SK-N-SH (cell line): ENCODE measurements around the gene AKT3. TPM values are rescaled to one million over a fixed set of nuclear protein-coding genes. Genes with fewer than 3 reads are reported as not detected.

ENCODE experiments used
- CTCF ChIA-PET: fragments of 300-600, 350-600 bp; formaldehyde crosslinking; extraction: SDS; loops from one replicate; lab custom pipeline; 2021; lab: Yijun Ruan, JAX
- POLR2A ChIA-PET: fragments of 350-600 bp; sonication (Branson Sonifier 250); formaldehyde crosslinking; extraction: SDS; loops from one replicate; lab custom pipeline; 2020; ENCODE audit warnings: antibody characterized with exemption, inconsistent platforms; lab: Yijun Ruan, JAX
- DNase-seq: peaks from one replicate; pipeline ENCODE4 v3.0.0; 2012
- H2AFZ ChIP-seq: fragments of 200-600 bp; sonication (generic); 2 replicates; pipeline ENCODE4 v1.8.1; 2016; ENCODE audit warnings: antibody characterized with exemption, mild to moderate bottlenecking, low read depth
- H3F3A ChIP-seq: fragments of 200-600 bp; sonication (generic); replicated peaks from 2 replicates; pipeline ENCODE3; 2016; ENCODE audit warnings: antibody characterized with exemption, mild to moderate bottlenecking; ENCODE audit not compliant: insufficient read depth
- H3K27ac ChIP-seq, 2 experiments: fragments of 200-500 bp in 1 of 2; fragments of 200-600 bp in 1 of 2; sonication (Bioruptor generic) in 1 of 2; sonication (generic), shearing (Covaris generic) in 1 of 2; 2 replicates each; pipeline versions ENCODE4 v1.5.1 to v1.6.1; 2014 to 2016; ENCODE audit warnings: low read depth in 2 of 2, inconsistent platforms in 1 of 2, low read length in 1 of 2, mild to moderate bottlenecking in 1 of 2, mixed read lengths in 1 of 2
- H3K27me3 ChIP-seq: fragments of 200-600 bp; sonication (generic), shearing (Covaris generic); 2 replicates; pipeline ENCODE4 v1.6.1; 2016; ENCODE audit warnings: mixed run types; ENCODE audit not compliant: insufficient read depth
- H3K36me3 ChIP-seq, 2 experiments: fragments of 200-500 bp in 1 of 2; fragments of 200-600 bp in 1 of 2; sonication (Bioruptor generic) in 1 of 2; sonication (generic) in 1 of 2; replicated peaks in 1 of 2; 2 replicates each; pipeline versions ENCODE3 to v1.5.1; 2014 to 2016; ENCODE audit warnings: low read length in 1 of 2, mild to moderate bottlenecking in 1 of 2; ENCODE audit not compliant: insufficient read depth in 2 of 2, control insufficient read depth in 1 of 2
- H3K4me1 ChIP-seq, 2 experiments: fragments of 200-500 bp in 1 of 2; fragments of 200-600 bp in 1 of 2; sonication (Bioruptor generic) in 1 of 2; sonication (generic), shearing (Covaris generic) in 1 of 2; 2 replicates each; pipeline versions ENCODE4 v1.5.1 to v1.6.1; 2014 to 2016; ENCODE audit warnings: low read depth in 1 of 2, low read length in 1 of 2, mixed run types in 1 of 2; ENCODE audit not compliant: insufficient read depth in 2 of 2, control insufficient read depth in 1 of 2
- H3K4me2 ChIP-seq: fragments of 200-600 bp; sonication (generic), shearing (Covaris generic); 2 replicates; pipeline ENCODE4 v1.6.1; 2017; ENCODE audit warnings: mixed run types
- H3K4me3 ChIP-seq, 2 experiments: fragments of 200-500 bp in 1 of 2; fragments of 200-600 bp in 1 of 2; sonication (Bioruptor generic) in 1 of 2; sonication (generic), shearing (Covaris generic) in 1 of 2; 2 replicates each; pipeline versions ENCODE4 v1.5.1 to v1.8.1; 2014 to 2016; ENCODE audit warnings: low read depth in 2 of 2, inconsistent platforms in 1 of 2, low read length in 1 of 2, mild to moderate bottlenecking in 1 of 2, mixed read lengths in 1 of 2, moderate library complexity in 1 of 2
- H3K79me2 ChIP-seq: fragments of 200-600 bp; sonication (generic); 2 replicates; pipeline ENCODE4 v1.8.1; 2017; ENCODE audit warnings: mild to moderate bottlenecking; ENCODE audit not compliant: insufficient read depth
- H3K9ac ChIP-seq: fragments of 200-600 bp; sonication (generic); 2 replicates; pipeline ENCODE4 v1.6.1; 2017; ENCODE audit warnings: mixed run types
- H3K9me2 ChIP-seq: fragments of 200-600 bp; sonication (generic); 2 replicates; pipeline ENCODE4 v1.6.1; 2017; ENCODE audit warnings: mixed run types
- H3K9me3 ChIP-seq: fragments of 200-600 bp; sonication (generic); 2 replicates; pipeline ENCODE4 v1.6.1; 2017; ENCODE audit warnings: mixed run types, mild to moderate bottlenecking, moderate library complexity
- H4K20me1 ChIP-seq: fragments of 200-600 bp; sonication (generic); 2 replicates; pipeline ENCODE4 v1.6.1; 2017; ENCODE audit warnings: mild to moderate bottlenecking, mixed run types; ENCODE audit not compliant: insufficient read depth
- FOSL2 ChIP-seq: IDR thresholded peaks from 2 replicates; pipeline ENCODE4 v1.4.0; 2012; ENCODE audit warnings: low read depth, mild to moderate bottlenecking, moderate library complexity, borderline replicate concordance
- MEF2A ChIP-seq: IDR thresholded peaks from 2 replicates; pipeline ENCODE4 v1.4.0; 2012; ENCODE audit warnings: low read depth, borderline replicate concordance
- MXI1 ChIP-seq: IDR thresholded peaks from 2 replicates; pipeline ENCODE4 v1.6.1; 2012; ENCODE audit warnings: mild to moderate bottlenecking, low read depth, low read length, improper control_type of control experiment
- NFIC ChIP-seq: IDR thresholded peaks from 2 replicates; pipeline ENCODE4 v1.4.0; 2012; ENCODE audit warnings: borderline replicate concordance
- NRF1 ChIP-seq: IDR thresholded peaks from 2 replicates; pipeline ENCODE4 v1.6.1; 2012; ENCODE audit warnings: low read depth, mild to moderate bottlenecking, low read length
- RCOR1 ChIP-seq: fragments of 150-350 bp; IDR thresholded peaks from 2 replicates; pipeline ENCODE4 v1.6.1; 2017; ENCODE audit warnings: antibody characterized with exemption, low read length
- RFX5 ChIP-seq: IDR thresholded peaks from 2 replicates; pipeline ENCODE4 v1.6.1; 2012; ENCODE audit warnings: mild to moderate bottlenecking, improper control_type of control experiment, low read length
- SIN3A ChIP-seq: IDR thresholded peaks from 2 replicates; pipeline ENCODE4 v1.6.1; 2012; ENCODE audit warnings: low read depth, mild to moderate bottlenecking, low read length, moderate library complexity, borderline replicate concordance
- SMC3 ChIP-seq: IDR thresholded peaks from 2 replicates; pipeline ENCODE4 v1.6.1; 2012; ENCODE audit warnings: low read depth, low read length, improper control_type of control experiment
- WGBS: methylation state at CpG from one replicate; pipeline ENCODE4 v1.1.6; 2017; ENCODE audit warnings: low lambda C conversion rate; 5-methylcytosine and 5-hydroxymethylcytosine counted together
- polyA plus RNA-seq, 3 experiments: library from polyadenylated mRNA; depleted of rRNA; stranded (reverse); fragments of >200 nt; gene quantifications; 2 replicates each; pipeline ENCODE4 v1.2.3, GENCODE V29; 2012
- TF ChIP-seq, protein P1 (sequence below): IDR thresholded peaks from 2 replicates; pipeline ENCODE4 v1.4.0; 2012; ENCODE audit warnings: low read depth, borderline replicate concordance
- TF ChIP-seq, protein P2 (sequence below): fragments of 150-350 bp; IDR thresholded peaks from 2 replicates; pipeline ENCODE4 v1.6.1; 2017; ENCODE audit warnings: antibody characterized with exemption, low read length, low read depth, borderline replicate concordance
- TF ChIP-seq, protein P3 (sequence below): IDR thresholded peaks from 2 replicates; pipeline ENCODE4 v1.6.1; 2012; ENCODE audit warnings: mild to moderate bottlenecking, low read depth, low read length, moderate library complexity
- TF ChIP-seq, protein P4 (sequence below): fragments of 150-350 bp; IDR thresholded peaks from 2 replicates; pipeline ENCODE4 v1.6.1; 2016; ENCODE audit warnings: mild to moderate bottlenecking, low read depth, low read length

The AKT3 gene
- polyA plus RNA-seq, 1 of the 3 experiments (the other 2 are of a cell fraction): 12.7 TPM

DNA sequence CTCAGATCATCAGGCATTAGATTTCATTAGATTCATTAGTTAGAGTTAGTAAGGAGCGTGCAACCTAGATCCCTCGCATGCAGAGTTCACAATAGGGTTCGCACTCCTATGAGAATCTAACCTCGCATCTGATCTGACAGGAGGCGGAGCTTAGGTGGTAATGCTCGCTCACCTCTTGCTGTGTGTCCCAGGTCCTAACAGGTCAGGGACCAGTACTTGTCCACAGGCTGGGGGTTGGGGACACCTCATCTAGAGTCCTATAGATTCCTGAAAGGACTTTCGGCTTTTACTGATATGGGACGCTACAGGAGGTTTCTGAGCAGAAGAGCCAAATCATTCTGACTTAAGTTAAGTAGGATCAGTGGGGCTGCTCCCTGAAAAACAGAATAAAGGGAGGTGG, 91.4 kb downstream of the AKT3 start:
- peaks cover 24% of the 10 kb centered on the region for H4K20me1 ChIP-seq
- H3K4me2 ChIP-seq: no peak overlapping the region
- H3F3A ChIP-seq: no peaks in the 10 kb centered on the region
- TF ChIP-seq NFIC: no peak
- TF ChIP-seq, protein P1, sequence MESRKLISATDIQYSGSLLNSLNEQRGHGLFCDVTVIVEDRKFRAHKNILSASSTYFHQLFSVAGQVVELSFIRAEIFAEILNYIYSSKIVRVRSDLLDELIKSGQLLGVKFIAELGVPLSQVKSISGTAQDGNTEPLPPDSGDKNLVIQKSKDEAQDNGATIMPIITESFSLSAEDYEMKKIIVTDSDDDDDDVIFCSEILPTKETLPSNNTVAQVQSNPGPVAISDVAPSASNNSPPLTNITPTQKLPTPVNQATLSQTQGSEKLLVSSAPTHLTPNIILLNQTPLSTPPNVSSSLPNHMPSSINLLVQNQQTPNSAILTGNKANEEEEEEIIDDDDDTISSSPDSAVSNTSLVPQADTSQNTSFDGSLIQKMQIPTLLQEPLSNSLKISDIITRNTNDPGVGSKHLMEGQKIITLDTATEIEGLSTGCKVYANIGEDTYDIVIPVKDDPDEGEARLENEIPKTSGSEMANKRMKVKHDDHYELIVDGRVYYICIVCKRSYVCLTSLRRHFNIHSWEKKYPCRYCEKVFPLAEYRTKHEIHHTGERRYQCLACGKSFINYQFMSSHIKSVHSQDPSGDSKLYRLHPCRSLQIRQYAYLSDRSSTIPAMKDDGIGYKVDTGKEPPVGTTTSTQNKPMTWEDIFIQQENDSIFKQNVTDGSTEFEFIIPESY: no peak
- TF ChIP-seq, protein P2, sequence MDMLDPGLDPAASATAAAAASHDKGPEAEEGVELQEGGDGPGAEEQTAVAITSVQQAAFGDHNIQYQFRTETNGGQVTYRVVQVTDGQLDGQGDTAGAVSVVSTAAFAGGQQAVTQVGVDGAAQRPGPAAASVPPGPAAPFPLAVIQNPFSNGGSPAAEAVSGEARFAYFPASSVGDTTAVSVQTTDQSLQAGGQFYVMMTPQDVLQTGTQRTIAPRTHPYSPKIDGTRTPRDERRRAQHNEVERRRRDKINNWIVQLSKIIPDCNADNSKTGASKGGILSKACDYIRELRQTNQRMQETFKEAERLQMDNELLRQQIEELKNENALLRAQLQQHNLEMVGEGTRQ: no peak
- TF ChIP-seq RFX5: no peak
- TF ChIP-seq SMC3: no peak
- no peak for TF ChIP-seq FOSL2
- TF ChIP-seq, protein P3, sequence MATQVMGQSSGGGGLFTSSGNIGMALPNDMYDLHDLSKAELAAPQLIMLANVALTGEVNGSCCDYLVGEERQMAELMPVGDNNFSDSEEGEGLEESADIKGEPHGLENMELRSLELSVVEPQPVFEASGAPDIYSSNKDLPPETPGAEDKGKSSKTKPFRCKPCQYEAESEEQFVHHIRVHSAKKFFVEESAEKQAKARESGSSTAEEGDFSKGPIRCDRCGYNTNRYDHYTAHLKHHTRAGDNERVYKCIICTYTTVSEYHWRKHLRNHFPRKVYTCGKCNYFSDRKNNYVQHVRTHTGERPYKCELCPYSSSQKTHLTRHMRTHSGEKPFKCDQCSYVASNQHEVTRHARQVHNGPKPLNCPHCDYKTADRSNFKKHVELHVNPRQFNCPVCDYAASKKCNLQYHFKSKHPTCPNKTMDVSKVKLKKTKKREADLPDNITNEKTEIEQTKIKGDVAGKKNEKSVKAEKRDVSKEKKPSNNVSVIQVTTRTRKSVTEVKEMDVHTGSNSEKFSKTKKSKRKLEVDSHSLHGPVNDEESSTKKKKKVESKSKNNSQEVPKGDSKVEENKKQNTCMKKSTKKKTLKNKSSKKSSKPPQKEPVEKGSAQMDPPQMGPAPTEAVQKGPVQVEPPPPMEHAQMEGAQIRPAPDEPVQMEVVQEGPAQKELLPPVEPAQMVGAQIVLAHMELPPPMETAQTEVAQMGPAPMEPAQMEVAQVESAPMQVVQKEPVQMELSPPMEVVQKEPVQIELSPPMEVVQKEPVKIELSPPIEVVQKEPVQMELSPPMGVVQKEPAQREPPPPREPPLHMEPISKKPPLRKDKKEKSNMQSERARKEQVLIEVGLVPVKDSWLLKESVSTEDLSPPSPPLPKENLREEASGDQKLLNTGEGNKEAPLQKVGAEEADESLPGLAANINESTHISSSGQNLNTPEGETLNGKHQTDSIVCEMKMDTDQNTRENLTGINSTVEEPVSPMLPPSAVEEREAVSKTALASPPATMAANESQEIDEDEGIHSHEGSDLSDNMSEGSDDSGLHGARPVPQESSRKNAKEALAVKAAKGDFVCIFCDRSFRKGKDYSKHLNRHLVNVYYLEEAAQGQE: no peak
- no peak for TF ChIP-seq NRF1
- TF ChIP-seq RCOR1: no peak
- TF ChIP-seq MXI1: no peak
- TF ChIP-seq MEF2A: no peak
- TF ChIP-seq SIN3A: no peak
- TF ChIP-seq, protein P4, sequence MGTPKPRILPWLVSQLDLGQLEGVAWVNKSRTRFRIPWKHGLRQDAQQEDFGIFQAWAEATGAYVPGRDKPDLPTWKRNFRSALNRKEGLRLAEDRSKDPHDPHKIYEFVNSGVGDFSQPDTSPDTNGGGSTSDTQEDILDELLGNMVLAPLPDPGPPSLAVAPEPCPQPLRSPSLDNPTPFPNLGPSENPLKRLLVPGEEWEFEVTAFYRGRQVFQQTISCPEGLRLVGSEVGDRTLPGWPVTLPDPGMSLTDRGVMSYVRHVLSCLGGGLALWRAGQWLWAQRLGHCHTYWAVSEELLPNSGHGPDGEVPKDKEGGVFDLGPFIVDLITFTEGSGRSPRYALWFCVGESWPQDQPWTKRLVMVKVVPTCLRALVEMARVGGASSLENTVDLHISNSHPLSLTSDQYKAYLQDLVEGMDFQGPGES: no peak
- TF ChIP-seq, all 33 proteins: peak for 0
- Histone ChIP-seq H3K9me2 (no peaks in the 10 kb centered on the region), H3K4me1 (no peaks in the 10 kb centered on the region; a peak in 2 of 4 replicates), H2AFZ (no peak overlapping the region), H3K27ac (no peak overlapping the region), H3K9me3 (no peaks in the 10 kb centered on the region), H3K4me3 (no peak overlapping the region), H3K36me3 (peaks cover 0 to 3% of the 10 kb centered on the region in 2 experiments), H3K79me2 (peaks cover 81% of the 10 kb centered on the region), H3K27me3 (no peaks in the 10 kb centered on the region), H3K9ac (no peak overlapping the region)
- ChIA-PET CTCF (interaction anchor here (2.6 kb wide), 1 partner anchor 10 kb away, joined by 16 read pairs; no protein-coding TSS in a partner anchor), POLR2A (no interaction called here)
- DNase-seq: no peak
- 97% methylated on average over 8 of the region's 8 CpGs for WGBS
